ENCODE measurements around the gene GPD1L.
"Not testable (repeated sequence)": the region's sequence is repeated elsewhere in the genome, so short reads cannot be mapped to it uniquely, and the experiment has no call there.

DNA sequence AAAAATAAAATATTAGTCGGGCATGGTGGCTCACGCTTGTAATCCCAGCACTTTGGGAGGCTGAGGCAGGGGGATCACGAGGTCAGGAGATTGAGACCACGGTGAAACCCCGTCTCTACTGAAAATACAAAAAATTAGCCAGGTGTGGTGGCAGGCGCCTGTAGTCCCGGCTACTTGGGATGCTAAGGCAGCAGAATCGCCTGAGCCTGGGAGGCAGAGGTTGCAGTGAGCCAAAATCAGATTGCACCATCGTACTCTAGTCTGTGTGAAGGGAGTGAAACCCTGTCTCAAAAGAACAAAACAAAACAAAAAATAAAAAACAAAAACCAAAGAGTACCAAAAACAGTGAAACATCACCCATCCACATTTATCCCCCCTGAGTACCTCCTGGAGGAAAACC lies 1.8 kb downstream of the GPD1L start:
- not testable (repeated sequence) for TF ChIP-seq HNF4A (CRISPR knock-in tag; IDR thresholded peaks at IDR 0.05); CTCF (CRISPR knock-in tag; IDR thresholded peaks at IDR 0.05); ATF7 (IDR thresholded peaks at IDR 0.05); ATF7 (CRISPR knock-in tag; IDR thresholded peaks at IDR 0.05); TBX2 (CRISPR knock-in tag; IDR thresholded peaks at IDR 0.05; ENCODE audit: borderline replicate concordance); ZBTB25 (CRISPR knock-in tag; IDR thresholded peaks at IDR 0.05); SNAPC5 (CRISPR knock-in tag; IDR thresholded peaks at IDR 0.05; ENCODE audit: borderline replicate concordance); KAT7 (CRISPR knock-in tag; IDR thresholded peaks at IDR 0.05; ENCODE audit: borderline replicate concordance); ETV6 (CRISPR knock-in tag; conservative IDR thresholded peaks at IDR 0.05); NBN (conservative IDR thresholded peaks at IDR 0.05); MZF1 (CRISPR knock-in tag; IDR thresholded peaks at IDR 0.05; ENCODE audit: borderline replicate concordance)
- TF ChIP-seq, protein P1, sequence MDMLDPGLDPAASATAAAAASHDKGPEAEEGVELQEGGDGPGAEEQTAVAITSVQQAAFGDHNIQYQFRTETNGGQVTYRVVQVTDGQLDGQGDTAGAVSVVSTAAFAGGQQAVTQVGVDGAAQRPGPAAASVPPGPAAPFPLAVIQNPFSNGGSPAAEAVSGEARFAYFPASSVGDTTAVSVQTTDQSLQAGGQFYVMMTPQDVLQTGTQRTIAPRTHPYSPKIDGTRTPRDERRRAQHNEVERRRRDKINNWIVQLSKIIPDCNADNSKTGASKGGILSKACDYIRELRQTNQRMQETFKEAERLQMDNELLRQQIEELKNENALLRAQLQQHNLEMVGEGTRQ (IDR thresholded peaks at IDR 0.05; ENCODE audit: low read depth, low read length): not testable (repeated sequence)
- TF ChIP-seq, protein P1 (CRISPR knock-in tag; IDR thresholded peaks at IDR 0.05; ENCODE audit: borderline replicate concordance): not testable (repeated sequence)
- TF ChIP-seq, protein P2, sequence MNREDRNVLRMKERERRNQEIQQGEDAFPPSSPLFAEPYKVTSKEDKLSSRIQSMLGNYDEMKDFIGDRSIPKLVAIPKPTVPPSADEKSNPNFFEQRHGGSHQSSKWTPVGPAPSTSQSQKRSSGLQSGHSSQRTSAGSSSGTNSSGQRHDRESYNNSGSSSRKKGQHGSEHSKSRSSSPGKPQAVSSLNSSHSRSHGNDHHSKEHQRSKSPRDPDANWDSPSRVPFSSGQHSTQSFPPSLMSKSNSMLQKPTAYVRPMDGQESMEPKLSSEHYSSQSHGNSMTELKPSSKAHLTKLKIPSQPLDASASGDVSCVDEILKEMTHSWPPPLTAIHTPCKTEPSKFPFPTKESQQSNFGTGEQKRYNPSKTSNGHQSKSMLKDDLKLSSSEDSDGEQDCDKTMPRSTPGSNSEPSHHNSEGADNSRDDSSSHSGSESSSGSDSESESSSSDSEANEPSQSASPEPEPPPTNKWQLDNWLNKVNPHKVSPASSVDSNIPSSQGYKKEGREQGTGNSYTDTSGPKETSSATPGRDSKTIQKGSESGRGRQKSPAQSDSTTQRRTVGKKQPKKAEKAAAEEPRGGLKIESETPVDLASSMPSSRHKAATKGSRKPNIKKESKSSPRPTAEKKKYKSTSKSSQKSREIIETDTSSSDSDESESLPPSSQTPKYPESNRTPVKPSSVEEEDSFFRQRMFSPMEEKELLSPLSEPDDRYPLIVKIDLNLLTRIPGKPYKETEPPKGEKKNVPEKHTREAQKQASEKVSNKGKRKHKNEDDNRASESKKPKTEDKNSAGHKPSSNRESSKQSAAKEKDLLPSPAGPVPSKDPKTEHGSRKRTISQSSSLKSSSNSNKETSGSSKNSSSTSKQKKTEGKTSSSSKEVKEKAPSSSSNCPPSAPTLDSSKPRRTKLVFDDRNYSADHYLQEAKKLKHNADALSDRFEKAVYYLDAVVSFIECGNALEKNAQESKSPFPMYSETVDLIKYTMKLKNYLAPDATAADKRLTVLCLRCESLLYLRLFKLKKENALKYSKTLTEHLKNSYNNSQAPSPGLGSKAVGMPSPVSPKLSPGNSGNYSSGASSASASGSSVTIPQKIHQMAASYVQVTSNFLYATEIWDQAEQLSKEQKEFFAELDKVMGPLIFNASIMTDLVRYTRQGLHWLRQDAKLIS (CRISPR knock-in tag; IDR thresholded peaks at IDR 0.05): not testable (repeated sequence)
- TF ChIP-seq, protein P3, sequence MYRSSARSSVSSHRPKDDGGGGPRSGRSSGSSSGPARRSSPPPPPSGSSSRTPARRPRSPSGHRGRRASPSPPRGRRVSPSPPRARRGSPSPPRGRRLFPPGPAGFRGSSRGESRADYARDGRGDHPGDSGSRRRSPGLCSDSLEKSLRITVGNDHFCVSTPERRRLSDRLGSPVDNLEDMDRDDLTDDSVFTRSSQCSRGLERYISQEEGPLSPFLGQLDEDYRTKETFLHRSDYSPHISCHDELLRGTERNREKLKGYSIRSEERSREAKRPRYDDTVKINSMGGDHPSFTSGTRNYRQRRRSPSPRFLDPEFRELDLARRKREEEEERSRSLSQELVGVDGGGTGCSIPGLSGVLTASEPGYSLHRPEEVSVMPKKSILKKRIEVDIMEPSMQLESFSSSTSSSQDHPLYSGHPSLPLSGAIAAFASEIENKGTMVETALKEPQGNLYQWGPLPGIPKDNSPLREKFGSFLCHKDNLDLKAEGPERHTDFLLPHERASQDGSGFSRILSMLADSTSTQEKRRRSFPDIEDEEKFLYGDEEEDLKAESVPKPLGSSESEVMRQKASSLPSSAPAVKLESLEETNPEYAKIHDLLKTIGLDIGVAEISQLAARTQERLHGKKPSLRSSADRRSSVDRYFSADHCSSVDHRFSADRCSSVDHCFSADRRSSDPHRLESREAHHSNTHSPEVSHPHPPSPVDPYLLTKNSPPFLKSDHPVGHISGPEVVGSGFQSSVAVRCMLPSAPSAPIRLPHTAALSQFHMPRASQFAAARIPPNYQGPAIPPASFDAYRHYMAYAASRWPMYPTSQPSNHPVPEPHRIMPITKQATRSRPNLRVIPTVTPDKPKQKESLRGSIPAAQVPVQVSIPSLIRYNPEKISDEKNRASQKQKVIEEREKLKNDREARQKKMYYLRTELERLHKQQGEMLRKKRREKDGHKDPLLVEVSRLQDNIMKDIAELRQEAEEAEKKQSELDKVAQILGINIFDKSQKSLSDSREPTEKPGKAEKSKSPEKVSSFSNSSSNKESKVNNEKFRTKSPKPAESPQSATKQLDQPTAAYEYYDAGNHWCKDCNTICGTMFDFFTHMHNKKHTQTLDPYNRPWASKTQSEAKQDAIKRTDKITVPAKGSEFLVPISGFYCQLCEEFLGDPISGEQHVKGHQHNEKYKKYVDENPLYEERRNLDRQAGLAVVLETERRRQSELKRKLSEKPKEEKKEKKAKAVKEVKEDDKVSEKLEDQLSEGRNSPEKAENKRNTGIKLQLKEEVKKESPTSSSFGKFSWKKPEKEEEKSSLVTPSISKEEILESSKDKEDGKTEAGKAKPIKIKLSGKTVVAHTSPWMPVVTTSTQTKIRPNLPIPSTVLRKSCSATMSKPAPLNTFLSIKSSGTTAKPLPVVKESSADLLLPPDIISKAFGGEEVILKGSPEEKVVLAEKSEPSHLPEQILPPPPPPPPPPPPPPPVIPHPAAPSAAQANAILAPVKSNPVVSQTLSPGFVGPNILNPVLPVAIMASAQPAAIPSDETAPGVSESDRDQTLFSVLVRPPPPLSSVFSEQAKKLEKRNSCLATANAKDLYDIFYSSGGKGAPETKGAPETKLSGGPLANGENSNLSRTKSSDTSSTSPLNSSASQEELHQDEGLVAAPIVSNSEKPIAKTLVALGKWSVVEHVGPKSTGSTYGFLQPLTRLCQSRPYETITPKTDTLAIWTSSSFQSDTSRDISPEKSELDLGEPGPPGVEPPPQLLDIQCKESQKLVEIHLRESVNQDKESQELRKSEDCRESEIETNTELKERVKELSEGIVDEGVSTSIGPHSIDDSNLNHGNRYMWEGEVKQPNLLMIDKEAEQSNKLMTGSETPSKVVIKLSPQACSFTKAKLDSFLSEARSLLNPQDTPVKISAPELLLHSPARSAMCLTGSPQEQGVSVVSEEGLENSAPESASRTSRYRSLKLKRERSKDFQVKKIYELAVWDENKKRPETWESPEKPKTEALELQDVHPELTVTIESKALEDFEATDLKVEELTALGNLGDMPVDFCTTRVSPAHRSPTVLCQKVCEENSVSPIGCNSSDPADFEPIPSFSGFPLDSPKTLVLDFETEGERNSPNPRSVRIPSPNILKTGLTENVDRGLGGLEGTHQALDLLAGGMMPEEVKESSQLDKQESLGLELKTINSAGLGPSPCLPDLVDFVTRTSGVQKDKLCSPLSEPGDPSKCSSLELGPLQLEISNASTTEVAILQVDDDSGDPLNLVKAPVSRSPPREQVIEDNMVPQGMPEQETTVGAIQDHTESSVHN (CRISPR knock-in tag; IDR thresholded peaks at IDR 0.05): not testable (repeated sequence)
